ENCODE data around the gene LRIG1. TPM values are rescaled to one million over a fixed set of nuclear protein-coding genes. Genes with fewer than 3 reads are reported as not detected.

LRIG1 gene
- total and polyA plus RNA-seq, 10 of the 15 experiments (the other 5 are each of a cell fraction or from before 2014, with no cell fraction given): 0.84 to 16.4 (median 8.1) TPM

DNA sequence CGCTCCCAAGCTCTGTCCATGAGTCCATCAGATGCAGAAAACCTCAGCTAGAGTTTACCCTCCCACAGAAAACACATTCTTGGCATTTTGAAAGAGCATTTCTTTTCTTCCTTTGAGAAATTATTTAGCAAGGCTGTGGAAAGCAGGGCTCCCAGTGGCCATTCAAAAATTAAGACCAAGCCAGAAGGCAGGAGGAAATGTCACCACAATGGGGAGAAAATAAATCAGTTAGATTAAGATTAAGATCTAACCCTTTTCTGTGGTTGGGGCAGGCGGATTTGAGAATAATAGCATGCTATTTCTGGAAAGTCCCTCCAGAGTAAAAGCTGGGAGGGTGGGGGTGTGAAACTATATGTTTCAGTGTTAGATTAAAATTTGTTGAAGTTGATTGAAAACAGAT lies 20.2 kb downstream of the LRIG1 start (continued):
- TF ChIP-seq EGR1 (IDR thresholded peaks at IDR 0.05; ENCODE audit: borderline replicate concordance in 1 of 2, low read depth in 2 of 2, low read length in 2 of 2) (no peak), POLR2A (IDR thresholded peaks at IDR 0.05; ENCODE audit: low read depth, low read length) (no peak), ETV6 (conservative IDR thresholded peaks at IDR 0.05 in 1 of 2, IDR thresholded peaks at IDR 0.05 in 1 of 2; ENCODE audit: borderline replicate concordance in 1 of 2, low read depth in 1 of 2) (no peak), DPF2 (IDR thresholded peaks at IDR 0.05) (no peak), SIN3A (IDR thresholded peaks at IDR 0.05; ENCODE audit: low read depth, low read length) (no peak), POU2F2 (IDR thresholded peaks at IDR 0.05; ENCODE audit: borderline replicate concordance, low read depth, low read length) (no peak), SMC3 (IDR thresholded peaks at IDR 0.05; ENCODE audit: borderline replicate concordance, low read length) (no peak), RBBP5 (conservative IDR thresholded peaks at IDR 0.05) (no peak), SPI1 (IDR thresholded peaks at IDR 0.05; ENCODE audit: borderline replicate concordance, insufficient read depth, low read depth, low read length) (no peak), EP300 (IDR thresholded peaks at IDR 0.05; ENCODE audit: borderline replicate concordance in 1 of 2, control insufficient read depth in 1 of 2, low read depth in 2 of 2, low read length in 2 of 2) (peak; percentile 53 to 76; a peak in 2 of 4 replicates), IKZF1 (conservative IDR thresholded peaks at IDR 0.05) (no peak; the same call in 1 of the 2 replicates), RFX5 (IDR thresholded peaks at IDR 0.05; ENCODE audit: low read depth, low read length) (no peak), SUZ12 (IDR thresholded peaks at IDR 0.05; ENCODE audit: unreplicated experiment) (no peak), TARDBP (IDR thresholded peaks at IDR 0.05; ENCODE audit: borderline replicate concordance) (no peak), BRCA1 (IDR thresholded peaks at IDR 0.05; ENCODE audit: low read depth, low read length) (no peak)
- TF ChIP-seq, protein P1, sequence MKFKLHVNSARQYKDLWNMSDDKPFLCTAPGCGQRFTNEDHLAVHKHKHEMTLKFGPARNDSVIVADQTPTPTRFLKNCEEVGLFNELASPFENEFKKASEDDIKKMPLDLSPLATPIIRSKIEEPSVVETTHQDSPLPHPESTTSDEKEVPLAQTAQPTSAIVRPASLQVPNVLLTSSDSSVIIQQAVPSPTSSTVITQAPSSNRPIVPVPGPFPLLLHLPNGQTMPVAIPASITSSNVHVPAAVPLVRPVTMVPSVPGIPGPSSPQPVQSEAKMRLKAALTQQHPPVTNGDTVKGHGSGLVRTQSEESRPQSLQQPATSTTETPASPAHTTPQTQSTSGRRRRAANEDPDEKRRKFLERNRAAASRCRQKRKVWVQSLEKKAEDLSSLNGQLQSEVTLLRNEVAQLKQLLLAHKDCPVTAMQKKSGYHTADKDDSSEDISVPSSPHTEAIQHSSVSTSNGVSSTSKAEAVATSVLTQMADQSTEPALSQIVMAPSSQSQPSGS (IDR thresholded peaks at IDR 0.05; ENCODE audit: low read length): peak; percentile 44; the same call in 1 of the 2 replicates
- TF ChIP-seq, protein P2, sequence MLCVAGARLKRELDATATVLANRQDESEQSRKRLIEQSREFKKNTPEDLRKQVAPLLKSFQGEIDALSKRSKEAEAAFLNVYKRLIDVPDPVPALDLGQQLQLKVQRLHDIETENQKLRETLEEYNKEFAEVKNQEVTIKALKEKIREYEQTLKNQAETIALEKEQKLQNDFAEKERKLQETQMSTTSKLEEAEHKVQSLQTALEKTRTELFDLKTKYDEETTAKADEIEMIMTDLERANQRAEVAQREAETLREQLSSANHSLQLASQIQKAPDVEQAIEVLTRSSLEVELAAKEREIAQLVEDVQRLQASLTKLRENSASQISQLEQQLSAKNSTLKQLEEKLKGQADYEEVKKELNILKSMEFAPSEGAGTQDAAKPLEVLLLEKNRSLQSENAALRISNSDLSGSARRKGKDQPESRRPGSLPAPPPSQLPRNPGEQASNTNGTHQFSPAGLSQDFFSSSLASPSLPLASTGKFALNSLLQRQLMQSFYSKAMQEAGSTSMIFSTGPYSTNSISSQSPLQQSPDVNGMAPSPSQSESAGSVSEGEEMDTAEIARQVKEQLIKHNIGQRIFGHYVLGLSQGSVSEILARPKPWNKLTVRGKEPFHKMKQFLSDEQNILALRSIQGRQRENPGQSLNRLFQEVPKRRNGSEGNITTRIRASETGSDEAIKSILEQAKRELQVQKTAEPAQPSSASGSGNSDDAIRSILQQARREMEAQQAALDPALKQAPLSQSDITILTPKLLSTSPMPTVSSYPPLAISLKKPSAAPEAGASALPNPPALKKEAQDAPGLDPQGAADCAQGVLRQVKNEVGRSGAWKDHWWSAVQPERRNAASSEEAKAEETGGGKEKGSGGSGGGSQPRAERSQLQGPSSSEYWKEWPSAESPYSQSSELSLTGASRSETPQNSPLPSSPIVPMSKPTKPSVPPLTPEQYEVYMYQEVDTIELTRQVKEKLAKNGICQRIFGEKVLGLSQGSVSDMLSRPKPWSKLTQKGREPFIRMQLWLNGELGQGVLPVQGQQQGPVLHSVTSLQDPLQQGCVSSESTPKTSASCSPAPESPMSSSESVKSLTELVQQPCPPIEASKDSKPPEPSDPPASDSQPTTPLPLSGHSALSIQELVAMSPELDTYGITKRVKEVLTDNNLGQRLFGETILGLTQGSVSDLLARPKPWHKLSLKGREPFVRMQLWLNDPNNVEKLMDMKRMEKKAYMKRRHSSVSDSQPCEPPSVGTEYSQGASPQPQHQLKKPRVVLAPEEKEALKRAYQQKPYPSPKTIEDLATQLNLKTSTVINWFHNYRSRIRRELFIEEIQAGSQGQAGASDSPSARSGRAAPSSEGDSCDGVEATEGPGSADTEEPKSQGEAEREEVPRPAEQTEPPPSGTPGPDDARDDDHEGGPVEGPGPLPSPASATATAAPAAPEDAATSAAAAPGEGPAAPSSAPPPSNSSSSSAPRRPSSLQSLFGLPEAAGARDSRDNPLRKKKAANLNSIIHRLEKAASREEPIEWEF (IDR thresholded peaks at IDR 0.05; ENCODE audit: insufficient replicate concordance, low read depth, low read length): no peak
- TF ChIP-seq, protein P3, sequence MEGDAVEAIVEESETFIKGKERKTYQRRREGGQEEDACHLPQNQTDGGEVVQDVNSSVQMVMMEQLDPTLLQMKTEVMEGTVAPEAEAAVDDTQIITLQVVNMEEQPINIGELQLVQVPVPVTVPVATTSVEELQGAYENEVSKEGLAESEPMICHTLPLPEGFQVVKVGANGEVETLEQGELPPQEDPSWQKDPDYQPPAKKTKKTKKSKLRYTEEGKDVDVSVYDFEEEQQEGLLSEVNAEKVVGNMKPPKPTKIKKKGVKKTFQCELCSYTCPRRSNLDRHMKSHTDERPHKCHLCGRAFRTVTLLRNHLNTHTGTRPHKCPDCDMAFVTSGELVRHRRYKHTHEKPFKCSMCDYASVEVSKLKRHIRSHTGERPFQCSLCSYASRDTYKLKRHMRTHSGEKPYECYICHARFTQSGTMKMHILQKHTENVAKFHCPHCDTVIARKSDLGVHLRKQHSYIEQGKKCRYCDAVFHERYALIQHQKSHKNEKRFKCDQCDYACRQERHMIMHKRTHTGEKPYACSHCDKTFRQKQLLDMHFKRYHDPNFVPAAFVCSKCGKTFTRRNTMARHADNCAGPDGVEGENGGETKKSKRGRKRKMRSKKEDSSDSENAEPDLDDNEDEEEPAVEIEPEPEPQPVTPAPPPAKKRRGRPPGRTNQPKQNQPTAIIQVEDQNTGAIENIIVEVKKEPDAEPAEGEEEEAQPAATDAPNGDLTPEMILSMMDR (IDR thresholded peaks at IDR 0.05 in 2 of 3, conservative IDR thresholded peaks at IDR 0.05 in 1 of 3; ENCODE audit: control insufficient read depth in 2 of 3, extremely low read depth in 1 of 3, insufficient read depth in 1 of 3, low read depth in 3 of 3, low read length in 3 of 3): no peak
- TF ChIP-seq, protein P4, sequence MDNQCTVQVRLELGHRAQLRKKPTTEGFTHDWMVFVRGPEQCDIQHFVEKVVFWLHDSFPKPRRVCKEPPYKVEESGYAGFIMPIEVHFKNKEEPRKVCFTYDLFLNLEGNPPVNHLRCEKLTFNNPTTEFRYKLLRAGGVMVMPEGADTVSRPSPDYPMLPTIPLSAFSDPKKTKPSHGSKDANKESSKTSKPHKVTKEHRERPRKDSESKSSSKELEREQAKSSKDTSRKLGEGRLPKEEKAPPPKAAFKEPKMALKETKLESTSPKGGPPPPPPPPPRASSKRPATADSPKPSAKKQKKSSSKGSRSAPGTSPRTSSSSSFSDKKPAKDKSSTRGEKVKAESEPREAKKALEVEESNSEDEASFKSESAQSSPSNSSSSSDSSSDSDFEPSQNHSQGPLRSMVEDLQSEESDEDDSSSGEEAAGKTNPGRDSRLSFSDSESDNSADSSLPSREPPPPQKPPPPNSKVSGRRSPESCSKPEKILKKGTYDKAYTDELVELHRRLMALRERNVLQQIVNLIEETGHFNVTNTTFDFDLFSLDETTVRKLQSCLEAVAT (IDR thresholded peaks at IDR 0.05): no peak
- TF ChIP-seq, protein P5, sequence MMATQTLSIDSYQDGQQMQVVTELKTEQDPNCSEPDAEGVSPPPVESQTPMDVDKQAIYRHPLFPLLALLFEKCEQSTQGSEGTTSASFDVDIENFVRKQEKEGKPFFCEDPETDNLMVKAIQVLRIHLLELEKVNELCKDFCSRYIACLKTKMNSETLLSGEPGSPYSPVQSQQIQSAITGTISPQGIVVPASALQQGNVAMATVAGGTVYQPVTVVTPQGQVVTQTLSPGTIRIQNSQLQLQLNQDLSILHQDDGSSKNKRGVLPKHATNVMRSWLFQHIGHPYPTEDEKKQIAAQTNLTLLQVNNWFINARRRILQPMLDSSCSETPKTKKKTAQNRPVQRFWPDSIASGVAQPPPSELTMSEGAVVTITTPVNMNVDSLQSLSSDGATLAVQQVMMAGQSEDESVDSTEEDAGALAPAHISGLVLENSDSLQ (IDR thresholded peaks at IDR 0.05): no peak
